WTC11 (cell line): ENCODE data around the gene RPP38. TPM values are rescaled to one million over a fixed set of nuclear protein-coding genes. Genes with fewer than 3 reads are reported as not detected.
A peak's percentile ranks its signal among the peaks of the same experiment; 100 is the strongest.

Experiments used
- AFF4 ChIP-seq: sonication (generic); formaldehyde crosslinking; IDR thresholded peaks from 2 replicates; pipeline ENCODE4 v1.8.1; 2023; ENCODE audit warnings: mild to moderate bottlenecking, missing genetic modification reagents, borderline replicate concordance
- CREM ChIP-seq: sonication (generic); formaldehyde crosslinking; IDR thresholded peaks from 2 replicates; pipeline ENCODE4 v1.8.1; 2022; ENCODE audit warnings: mild to moderate bottlenecking, missing genetic modification reagents, moderate library complexity
- ESRRA ChIP-seq: sonication (generic); formaldehyde crosslinking; IDR thresholded peaks from 2 replicates; pipeline ENCODE4 v1.8.1; 2022; ENCODE audit warnings: mild to moderate bottlenecking, missing genetic modification reagents, borderline replicate concordance
- FOXP1 ChIP-seq: sonication (generic); formaldehyde crosslinking; IDR thresholded peaks from 2 replicates; pipeline ENCODE4 v1.8.0; 2022; ENCODE audit warnings: missing genetic modification reagents, mild to moderate bottlenecking, moderate library complexity, borderline replicate concordance
- IRF1 ChIP-seq: sonication (generic); formaldehyde crosslinking; IDR thresholded peaks from 2 replicates; pipeline ENCODE4 v1.8.0; 2023; ENCODE audit warnings: missing genetic modification reagents
- KAT7 ChIP-seq: sonication (generic); formaldehyde crosslinking; IDR thresholded peaks from 2 replicates; pipeline ENCODE4 v1.8.1; 2023; ENCODE audit warnings: missing genetic modification reagents, mild to moderate bottlenecking, borderline replicate concordance
- MYBL2 ChIP-seq: sonication (generic); formaldehyde crosslinking; IDR thresholded peaks from 2 replicates; pipeline ENCODE4 v1.8.1; 2023; ENCODE audit warnings: mild to moderate bottlenecking, moderate library complexity, missing genetic modification reagents
- NFE2L1 ChIP-seq: sonication (generic); formaldehyde crosslinking; IDR thresholded peaks from 2 replicates; pipeline ENCODE4 v1.8.1; 2023; ENCODE audit warnings: missing genetic modification reagents
- RELA ChIP-seq: sonication (generic); formaldehyde crosslinking; IDR thresholded peaks from 2 replicates; pipeline ENCODE4 v1.8.1; 2022; ENCODE audit warnings: missing genetic modification reagents, mild to moderate bottlenecking, borderline replicate concordance
- SMAD3 ChIP-seq: sonication (generic); formaldehyde crosslinking; IDR thresholded peaks from 2 replicates; pipeline ENCODE4 v1.8.0; 2022; ENCODE audit warnings: missing genetic modification reagents, mild to moderate bottlenecking, borderline replicate concordance
- SMAD4 ChIP-seq: sonication (generic); formaldehyde crosslinking; IDR thresholded peaks from 2 replicates; pipeline ENCODE4 v1.8.0; 2022; ENCODE audit warnings: mild to moderate bottlenecking, missing genetic modification reagents
- STAT6 ChIP-seq: sonication (generic); formaldehyde crosslinking; conservative IDR thresholded peaks from 2 replicates; pipeline ENCODE4 v1.8.1; 2023; ENCODE audit warnings: mild to moderate bottlenecking, low read depth, missing genetic modification reagents, moderate library complexity
- TCF7 ChIP-seq: sonication (generic); formaldehyde crosslinking; IDR thresholded peaks from 2 replicates; pipeline ENCODE4 v1.8.0; 2022; ENCODE audit warnings: mild to moderate bottlenecking, low read depth, missing genetic modification reagents, moderate library complexity
- TP53 ChIP-seq: sonication (generic); formaldehyde crosslinking; IDR thresholded peaks from 2 replicates; pipeline ENCODE4 v1.8.1; 2023; ENCODE audit warnings: mild to moderate bottlenecking, missing genetic modification reagents
- USF1 ChIP-seq: sonication (generic); formaldehyde crosslinking; IDR thresholded peaks from 2 replicates; pipeline ENCODE4 v1.8.0; 2022; ENCODE audit warnings: mild to moderate bottlenecking, missing genetic modification reagents
- ZBTB21 ChIP-seq: sonication (generic); formaldehyde crosslinking; IDR thresholded peaks from 2 replicates; pipeline ENCODE4 v1.8.1; 2023; ENCODE audit warnings: mild to moderate bottlenecking, missing genetic modification reagents, borderline replicate concordance
- ZBTB43 ChIP-seq: sonication (generic); formaldehyde crosslinking; IDR thresholded peaks from 2 replicates; pipeline ENCODE4 v1.8.1; 2023; ENCODE audit warnings: mild to moderate bottlenecking, missing genetic modification reagents
- ZNF121 ChIP-seq: sonication (generic); formaldehyde crosslinking; IDR thresholded peaks from 2 replicates; pipeline ENCODE4 v1.8.0; 2023; ENCODE audit warnings: missing genetic modification reagents
- ZNF138 ChIP-seq: sonication (generic); formaldehyde crosslinking; conservative IDR thresholded peaks from 2 replicates; pipeline ENCODE4 v1.8.1; 2022; ENCODE audit warnings: mild to moderate bottlenecking, moderate library complexity, missing genetic modification reagents
- ZNF232 ChIP-seq: sonication (generic); formaldehyde crosslinking; IDR thresholded peaks from 2 replicates; pipeline ENCODE4 v1.8.0; 2022; ENCODE audit warnings: mild to moderate bottlenecking, missing genetic modification reagents
- ZNF281 ChIP-seq: sonication (generic); formaldehyde crosslinking; IDR thresholded peaks from 2 replicates; pipeline ENCODE4 v1.8.0; 2023; ENCODE audit warnings: mild to moderate bottlenecking, missing genetic modification reagents
- ZNF416 ChIP-seq: fragments of 250-450 bp; sonication (Bioruptor Pico); IDR thresholded peaks from 2 replicates; pipeline ENCODE4 v1.9.0; 2021; ENCODE audit warnings: mild to moderate bottlenecking, inconsistent platforms
- ZNF512 ChIP-seq: sonication (generic); formaldehyde crosslinking; IDR thresholded peaks from 2 replicates; pipeline ENCODE4 v1.8.1; 2022; ENCODE audit warnings: missing genetic modification reagents, borderline replicate concordance
- ZNF671 ChIP-seq: fragments of 250-450 bp; sonication (Bioruptor Pico); IDR thresholded peaks from 2 replicates; pipeline ENCODE4 v1.8.0; 2021; ENCODE audit warnings: mild to moderate bottlenecking
- total RNA-seq: library from RNA; stranded (reverse); gene quantifications from 3 replicates; pipeline ENCODE4 v1.2.3, GENCODE V29; 2021

The RPP38 gene
- total RNA-seq, 1 experiment from 2014 or later = 20.9 TPM

GRCh38 chr10:15088428-15089261 is 8.5 kb upstream of the RPP38 start, which contains the start of gene ACBD7 (continued):
- no peak for TF ChIP-seq ZNF671
- TF ChIP-seq CREM (CRISPR knock-in tag) = no peak
- TF ChIP-seq SMAD4 (CRISPR knock-in tag) = no peak
- 0 out of 2 replicates have a peak, but pooled peaks have one; percentile 44 for TF ChIP-seq ESRRA (CRISPR knock-in tag)
- TF ChIP-seq ZNF512 = 0 out of 2 replicates have a peak, but pooled peaks have one; percentile 28
- no peak for TF ChIP-seq ZNF138
- TF ChIP-seq STAT6 (CRISPR knock-in tag) = no peak
- no peak for TF ChIP-seq USF1
- TF ChIP-seq ZBTB21 (CRISPR knock-in tag) = no peak
- no peak for TF ChIP-seq ZNF416 (CRISPR knock-in tag)
- peak; percentile 46; the same call in 1 of the 2 replicates for TF ChIP-seq ZNF281 (CRISPR knock-in tag)
- peak; percentile 59; the same call in 1 of the 2 replicates for TF ChIP-seq TCF7 (CRISPR knock-in tag)
- TF ChIP-seq ZBTB43 (CRISPR knock-in tag) = peak; percentile 52; the same call in 1 of the 2 replicates
- TF ChIP-seq NFE2L1 (CRISPR knock-in tag) = peak; percentile 69
- no peak for TF ChIP-seq AFF4 (CRISPR knock-in tag)
- no peak for TF ChIP-seq ZNF232 (CRISPR knock-in tag)
- 0 out of 2 replicates have a peak, but pooled peaks have one; percentile 20 for TF ChIP-seq SMAD3 (CRISPR knock-in tag)
- TF ChIP-seq TP53 (CRISPR knock-in tag) = no peak
- TF ChIP-seq IRF1 (CRISPR knock-in tag) = no peak
- TF ChIP-seq ZNF121 (CRISPR knock-in tag) = peak; percentile 1; the same call in 1 of the 2 replicates
- TF ChIP-seq KAT7 = 0 out of 2 replicates have a peak, but pooled peaks have one; percentile 21
- peak; percentile 80 for TF ChIP-seq FOXP1 (CRISPR knock-in tag)
- TF ChIP-seq MYBL2 = peak; percentile 92
- 0 out of 2 replicates have a peak, but pooled peaks have one; percentile 63 for TF ChIP-seq RELA
